Measurements from ENCODE around the gene CST5.
"Not testable (repeated sequence)": the region's sequence is repeated elsewhere in the genome, so short reads cannot be mapped to it uniquely, and the experiment has no call there.

The CST5 gene

GRCh38 chr20:23920408-23921325, 41.1 kb upstream of the CST5 start:
- H3K27ac ChIP-seq (ENCODE audit: low read depth, low read length) = no peak overlapping the region

DNA sequence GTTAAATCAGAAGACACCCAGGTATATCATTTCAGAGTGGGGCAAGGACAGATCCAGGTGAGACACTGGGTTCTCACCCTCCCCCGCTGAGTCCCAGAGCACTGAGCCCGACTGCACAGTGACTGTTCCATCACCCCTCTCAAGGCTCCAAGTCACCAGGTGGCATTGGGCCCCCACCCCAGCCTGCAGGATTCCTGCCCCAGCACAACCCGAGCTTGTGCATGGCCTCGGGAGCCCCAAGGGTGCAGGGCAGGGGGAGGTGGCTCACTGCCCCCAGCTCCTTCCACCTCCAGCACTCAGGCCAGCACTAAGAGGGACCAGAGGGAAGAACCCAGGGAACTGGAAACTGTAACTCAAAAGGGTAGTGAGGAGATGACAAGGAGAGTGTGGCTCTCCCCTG, 39.3 kb upstream of the CST5 start:
- H3K27ac ChIP-seq (ENCODE audit: low read depth, low read length) = no peak overlapping the region
- no peaks in the 10 kb centered on the region for H3K9me3 ChIP-seq (ENCODE audit: control insufficient read depth in 1 of 2, low read length in 2 of 2)
- no peaks in the 10 kb centered on the region for H3K4me1 ChIP-seq (ENCODE audit: control insufficient read depth in 1 of 2, insufficient read depth in 2 of 2, low read length in 2 of 2)
- H3K4me3 ChIP-seq (ENCODE audit: low read depth in 1 of 2, low read length in 2 of 2) = no peak overlapping the region
- H3K36me3 ChIP-seq (ENCODE audit: control insufficient read depth in 1 of 2, insufficient read depth in 2 of 2, low read length in 2 of 2) = no peaks in the 10 kb centered on the region
- no peak overlapping the region for H3K9ac ChIP-seq (ENCODE audit: low read depth in 1 of 2, low read length in 2 of 2)
- no peaks in the 10 kb centered on the region for H3K27me3 ChIP-seq (ENCODE audit: control insufficient read depth in 1 of 2, insufficient read depth in 2 of 2, low read length in 2 of 2)

More at GRCh38 chr20:23920408-23921325, 41.1 kb upstream of the CST5 start:
- Histone ChIP-seq H3K27me3 (ENCODE audit: control insufficient read depth in 1 of 2, insufficient read depth in 2 of 2, low read length in 2 of 2) (no peaks in the 10 kb centered on the region), H3K4me3 (ENCODE audit: low read depth in 1 of 2, low read length in 2 of 2) (no peak overlapping the region), H3K9me3 (ENCODE audit: control insufficient read depth in 1 of 2, low read length in 2 of 2) (no peaks in the 10 kb centered on the region), H3K9ac (ENCODE audit: low read depth in 1 of 2, low read length in 2 of 2) (no peak overlapping the region), H3K36me3 (ENCODE audit: control insufficient read depth in 1 of 2, insufficient read depth in 2 of 2, low read length in 2 of 2) (no peaks in the 10 kb centered on the region), H3K4me1 (ENCODE audit: control insufficient read depth in 1 of 2, insufficient read depth in 2 of 2, low read length in 2 of 2) (no peaks in the 10 kb centered on the region)

DNA sequence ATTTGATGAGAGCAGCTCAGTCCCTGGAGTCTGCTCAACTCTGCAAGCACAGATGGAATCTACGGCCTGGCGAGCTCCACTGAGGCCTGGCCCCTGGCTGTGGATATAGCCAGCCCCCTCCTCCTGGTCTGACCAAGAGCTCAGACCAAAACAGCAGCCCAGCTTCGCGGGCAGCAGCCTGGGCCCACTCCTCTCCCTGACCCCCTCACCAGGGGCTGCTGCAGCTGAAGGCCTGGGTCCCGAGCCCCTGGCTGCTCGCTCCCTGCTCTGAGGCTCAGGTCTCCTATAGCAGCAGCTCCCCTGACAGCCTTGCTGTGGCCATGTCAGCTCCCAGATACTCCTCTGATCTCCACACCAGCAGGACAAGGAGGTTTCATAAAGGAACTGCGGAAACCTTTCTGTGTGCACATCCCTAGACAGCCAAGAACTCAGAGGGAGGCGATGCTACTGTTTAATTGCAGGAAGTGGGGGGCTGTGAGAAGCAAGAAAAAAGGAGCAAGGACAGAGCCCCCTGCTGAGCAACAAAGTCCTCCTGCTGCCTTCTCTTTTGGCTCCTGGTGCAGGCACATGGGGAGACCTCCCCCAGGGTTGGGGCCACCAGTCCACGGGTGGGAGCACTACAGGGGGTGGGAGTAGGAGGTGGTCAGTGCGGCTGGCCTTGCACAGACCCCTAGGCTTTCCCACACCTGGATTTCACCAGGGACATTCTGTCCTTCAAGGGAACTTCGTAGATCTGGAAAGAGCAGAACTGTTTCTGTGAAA, 38.7 kb upstream of the CST5 start:
- Histone ChIP-seq H3K9ac (ENCODE audit: low read depth in 1 of 2, low read length in 2 of 2) (no peak overlapping the region), H3K9me3 (ENCODE audit: control insufficient read depth in 1 of 2, low read length in 2 of 2) (no peaks in the 10 kb centered on the region), H3K4me3 (ENCODE audit: low read depth in 1 of 2, low read length in 2 of 2) (no peak overlapping the region), H3K36me3 (ENCODE audit: control insufficient read depth in 1 of 2, insufficient read depth in 2 of 2, low read length in 2 of 2) (no peaks in the 10 kb centered on the region), H3K27ac (ENCODE audit: low read depth, low read length) (no peak overlapping the region), H3K4me1 (ENCODE audit: control insufficient read depth in 1 of 2, insufficient read depth in 2 of 2, low read length in 2 of 2) (no peaks in the 10 kb centered on the region), H3K27me3 (ENCODE audit: control insufficient read depth in 1 of 2, insufficient read depth in 2 of 2, low read length in 2 of 2) (no peaks in the 10 kb centered on the region)

DNA sequence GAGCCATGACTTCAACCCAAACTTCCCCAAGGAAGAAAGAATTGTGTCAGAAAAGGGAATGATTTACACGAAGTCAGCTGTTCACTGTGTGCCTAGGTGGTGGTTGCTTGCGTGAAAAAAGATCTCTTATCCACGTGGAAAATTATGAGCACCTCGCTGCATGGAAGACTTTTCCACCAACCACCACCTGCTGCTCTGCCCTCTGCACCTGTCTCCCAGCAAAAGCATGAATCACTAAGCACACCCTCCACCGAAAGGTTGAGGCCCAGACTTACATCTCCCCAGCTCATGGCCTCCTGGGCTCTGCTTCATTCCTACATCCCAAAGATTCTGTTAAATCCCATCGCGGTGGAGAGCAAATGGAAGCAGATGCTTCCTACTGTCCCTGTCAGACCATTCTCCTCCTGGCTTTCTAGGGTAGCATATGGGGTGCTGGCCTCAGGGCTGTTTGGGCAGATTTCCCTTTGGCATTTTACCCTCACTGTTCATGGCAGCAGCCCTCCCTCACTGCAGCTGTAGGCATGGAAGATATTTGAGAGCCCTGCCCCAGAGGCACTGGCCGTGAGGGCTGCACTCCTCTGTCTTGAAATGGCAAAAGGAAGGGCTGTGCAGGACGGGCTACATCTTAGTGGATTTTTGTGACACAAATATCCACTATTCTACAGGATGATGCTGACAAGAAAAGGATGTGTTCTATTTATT, 37.6 kb upstream of the CST5 start:
- no peaks in the 10 kb centered on the region for H3K9me3 ChIP-seq (ENCODE audit: control insufficient read depth in 1 of 2, low read length in 2 of 2)
- H3K4me1 ChIP-seq (ENCODE audit: control insufficient read depth in 1 of 2, insufficient read depth in 2 of 2, low read length in 2 of 2) = no peaks in the 10 kb centered on the region
- H3K27me3 ChIP-seq (ENCODE audit: control insufficient read depth in 1 of 2, insufficient read depth in 2 of 2, low read length in 2 of 2) = no peaks in the 10 kb centered on the region
- H3K27ac ChIP-seq (ENCODE audit: low read depth, low read length) = no peak overlapping the region
- H3K9ac ChIP-seq (ENCODE audit: low read depth in 1 of 2, low read length in 2 of 2) = no peak overlapping the region
- H3K4me3 ChIP-seq (ENCODE audit: low read depth in 1 of 2, low read length in 2 of 2) = no peak overlapping the region
- no peaks in the 10 kb centered on the region for H3K36me3 ChIP-seq (ENCODE audit: control insufficient read depth in 1 of 2, insufficient read depth in 2 of 2, low read length in 2 of 2)

GRCh38 chr20:23915844-23916243, 36.3 kb upstream of the CST5 start:
- Histone ChIP-seq H3K4me1 (ENCODE audit: control insufficient read depth in 1 of 2, insufficient read depth in 2 of 2, low read length in 2 of 2) (no peaks in the 10 kb centered on the region), H3K27me3 (ENCODE audit: control insufficient read depth in 1 of 2, insufficient read depth in 2 of 2, low read length in 2 of 2) (no peaks in the 10 kb centered on the region), H3K9ac (ENCODE audit: low read depth in 1 of 2, low read length in 2 of 2) (no peak overlapping the region), H3K36me3 (ENCODE audit: control insufficient read depth in 1 of 2, insufficient read depth in 2 of 2, low read length in 2 of 2) (no peaks in the 10 kb centered on the region), H3K27ac (ENCODE audit: low read depth, low read length) (no peak overlapping the region), H3K9me3 (ENCODE audit: control insufficient read depth in 1 of 2, low read length in 2 of 2) (no peaks in the 10 kb centered on the region), H3K4me3 (ENCODE audit: low read depth in 1 of 2, low read length in 2 of 2) (no peak overlapping the region)

DNA sequence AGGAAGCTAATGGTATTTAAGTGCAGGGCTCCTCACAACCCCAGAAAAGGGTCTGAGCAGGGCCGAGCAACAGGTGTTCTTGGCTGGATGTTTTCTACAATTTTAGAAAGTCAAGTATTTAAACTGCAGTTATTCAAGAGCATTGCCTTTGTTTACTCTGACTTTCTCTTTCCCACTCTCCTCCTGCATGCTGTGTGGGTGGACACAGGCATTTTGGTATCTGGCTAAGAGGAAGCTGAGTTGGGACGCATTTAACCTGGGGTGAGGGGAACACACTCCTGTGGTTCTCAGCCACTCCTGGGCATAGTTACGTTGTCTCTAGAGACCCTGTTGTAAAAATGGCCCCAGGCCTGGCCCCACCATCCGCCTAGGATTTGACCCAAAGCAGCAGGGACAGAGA, 34.9 kb upstream of the CST5 start:
- not testable (repeated sequence) for H3K9ac ChIP-seq (ENCODE audit: low read depth in 1 of 2, low read length in 2 of 2); H3K4me3 ChIP-seq (ENCODE audit: low read depth in 1 of 2, low read length in 2 of 2); H3K4me1 ChIP-seq (ENCODE audit: control insufficient read depth in 1 of 2, insufficient read depth in 2 of 2, low read length in 2 of 2); H3K27ac ChIP-seq (ENCODE audit: low read depth, low read length); H3K36me3 ChIP-seq (ENCODE audit: control insufficient read depth in 1 of 2, insufficient read depth in 2 of 2, low read length in 2 of 2); H3K27me3 ChIP-seq (ENCODE audit: control insufficient read depth in 1 of 2, insufficient read depth in 2 of 2, low read length in 2 of 2); H3K9me3 ChIP-seq (ENCODE audit: control insufficient read depth in 1 of 2, low read length in 2 of 2)

DNA sequence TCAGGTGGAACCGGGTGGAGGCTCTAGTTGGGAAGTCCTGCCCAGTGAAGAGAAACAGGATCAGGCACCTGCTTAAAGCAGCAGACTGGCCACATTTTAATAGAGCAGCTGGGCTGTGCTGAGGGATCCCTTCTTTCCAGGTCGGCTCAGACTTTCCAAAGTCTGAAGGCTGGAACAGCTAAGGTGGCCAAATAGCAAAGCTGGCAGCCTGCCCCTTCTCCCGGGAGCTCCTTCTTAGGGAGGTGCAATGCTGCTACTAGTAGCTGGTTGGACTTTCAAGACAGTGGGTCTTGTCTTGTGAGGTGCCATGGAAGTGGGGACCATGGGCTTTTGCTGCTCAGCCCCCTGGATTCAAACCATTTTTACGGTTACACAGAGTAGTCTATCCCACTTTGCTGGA, 30.7 kb upstream of the CST5 start:
- Histone ChIP-seq H3K4me3 (ENCODE audit: low read depth in 1 of 2, low read length in 2 of 2) (no peak overlapping the region), H3K27ac (ENCODE audit: low read depth, low read length) (no peak overlapping the region), H3K36me3 (ENCODE audit: control insufficient read depth in 1 of 2, insufficient read depth in 2 of 2, low read length in 2 of 2) (no peaks in the 10 kb centered on the region), H3K9me3 (ENCODE audit: control insufficient read depth in 1 of 2, low read length in 2 of 2) (no peaks in the 10 kb centered on the region), H3K9ac (ENCODE audit: low read depth in 1 of 2, low read length in 2 of 2) (no peak overlapping the region), H3K27me3 (ENCODE audit: control insufficient read depth in 1 of 2, insufficient read depth in 2 of 2, low read length in 2 of 2) (no peaks in the 10 kb centered on the region), H3K4me1 (ENCODE audit: control insufficient read depth in 1 of 2, insufficient read depth in 2 of 2, low read length in 2 of 2) (no peaks in the 10 kb centered on the region)

GRCh38 chr20:23909390-23909789, 29.8 kb upstream of the CST5 start:
- no peaks in the 10 kb centered on the region for H3K4me1 ChIP-seq (ENCODE audit: control insufficient read depth in 1 of 2, insufficient read depth in 2 of 2, low read length in 2 of 2)
- H3K36me3 ChIP-seq (ENCODE audit: control insufficient read depth in 1 of 2, insufficient read depth in 2 of 2, low read length in 2 of 2) = no peaks in the 10 kb centered on the region
- no peak overlapping the region for H3K4me3 ChIP-seq (ENCODE audit: low read depth in 1 of 2, low read length in 2 of 2)
- H3K27ac ChIP-seq (ENCODE audit: low read depth, low read length) = no peak overlapping the region
- H3K9me3 ChIP-seq (ENCODE audit: control insufficient read depth in 1 of 2, low read length in 2 of 2) = no peaks in the 10 kb centered on the region
- no peaks in the 10 kb centered on the region for H3K27me3 ChIP-seq (ENCODE audit: control insufficient read depth in 1 of 2, insufficient read depth in 2 of 2, low read length in 2 of 2)
- H3K9ac ChIP-seq (ENCODE audit: low read depth in 1 of 2, low read length in 2 of 2) = no peak overlapping the region

GRCh38 chr20:23907579-23907978, 28.0 kb upstream of the CST5 start:
- Histone ChIP-seq H3K9me3 (ENCODE audit: control insufficient read depth in 1 of 2, low read length in 2 of 2) (peaks cover 0 to 5% of the 10 kb centered on the region in 2 donors), H3K36me3 (ENCODE audit: control insufficient read depth in 1 of 2, insufficient read depth in 2 of 2, low read length in 2 of 2) (no peaks in the 10 kb centered on the region), H3K9ac (ENCODE audit: low read depth in 1 of 2, low read length in 2 of 2) (no peak overlapping the region), H3K27me3 (ENCODE audit: control insufficient read depth in 1 of 2, insufficient read depth in 2 of 2, low read length in 2 of 2) (no peaks in the 10 kb centered on the region), H3K4me3 (ENCODE audit: low read depth in 1 of 2, low read length in 2 of 2) (no peak overlapping the region), H3K27ac (ENCODE audit: low read depth, low read length) (no peak overlapping the region), H3K4me1 (ENCODE audit: control insufficient read depth in 1 of 2, insufficient read depth in 2 of 2, low read length in 2 of 2) (no peaks in the 10 kb centered on the region)

GRCh38 chr20:23902396-23902795, 22.8 kb upstream of the CST5 start:
- H3K27me3 ChIP-seq (ENCODE audit: control insufficient read depth in 1 of 2, insufficient read depth in 2 of 2, low read length in 2 of 2); H3K9ac ChIP-seq (ENCODE audit: low read depth in 1 of 2, low read length in 2 of 2); H3K27ac ChIP-seq (ENCODE audit: low read depth, low read length); H3K4me1 ChIP-seq (ENCODE audit: control insufficient read depth in 1 of 2, insufficient read depth in 2 of 2, low read length in 2 of 2); H3K36me3 ChIP-seq (ENCODE audit: control insufficient read depth in 1 of 2, insufficient read depth in 2 of 2, low read length in 2 of 2); H3K4me3 ChIP-seq (ENCODE audit: low read depth in 1 of 2, low read length in 2 of 2); H3K9me3 ChIP-seq (ENCODE audit: control insufficient read depth in 1 of 2, low read length in 2 of 2): not testable (repeated sequence)

All from duodenal mucosa (tissue), 2 donors.